Fibroblast of lung (primary cell): ENCODE data around the gene HDAC4. TPM values are rescaled to one million over a fixed set of nuclear protein-coding genes. Genes with fewer than 3 reads are reported as not detected.

ENCODE experiments used
- DNase-seq, 2 donors: peaks; one replicate each; pipeline versions ENCODE4 v3.0.0 to v3.0.0-alpha.2; 2010; ENCODE audit warnings: low read depth in 2 of 2
- H2AFZ ChIP-seq: 2 replicates; pipeline ENCODE4 v1.5.1; 2012; ENCODE audit warnings: low read length, control low read depth, inconsistent platforms
- H3K27ac ChIP-seq: 2 replicates; pipeline ENCODE4 v1.5.1; 2011; ENCODE audit warnings: low read length, control low read depth; ENCODE audit not compliant: insufficient read depth
- H3K27me3 ChIP-seq: 2 replicates; pipeline ENCODE4 v1.5.1; 2011; ENCODE audit warnings: mild to moderate bottlenecking, low read length; ENCODE audit not compliant: control insufficient read depth, insufficient read depth
- H3K36me3 ChIP-seq: 2 replicates; pipeline ENCODE4 v1.5.1; 2011; ENCODE audit warnings: low read length; ENCODE audit not compliant: control insufficient read depth, insufficient read depth
- H3K4me1 ChIP-seq: 2 replicates; pipeline ENCODE4 v1.5.1; 2011; ENCODE audit warnings: low read length; ENCODE audit not compliant: control insufficient read depth, insufficient read depth; ENCODE audit errors: extremely low read depth
- H3K4me2 ChIP-seq: 2 replicates; pipeline ENCODE4 v1.5.1; 2011; ENCODE audit warnings: low read length, control low read depth; ENCODE audit not compliant: insufficient read depth; ENCODE audit errors: extremely low read depth
- H3K4me3 ChIP-seq, 4 experiments: fragments of 200-600 bp in 1 of 4; sonication (generic) in 1 of 4; replicated peaks in 1 of 4; 2 replicates each; pipeline ENCODE4 v1.5.1; 2011 to 2016; ENCODE audit warnings: low read length in 4 of 4, low read depth in 3 of 4, mild to moderate bottlenecking in 3 of 4, control low read depth in 2 of 4, inconsistent platforms in 1 of 4, mixed read lengths in 1 of 4; ENCODE audit not compliant: insufficient read depth in 1 of 4; ENCODE audit errors: control extremely low read depth in 1 of 4
- H3K79me2 ChIP-seq: 2 replicates; pipeline ENCODE4 v1.5.1; 2012; ENCODE audit warnings: mild to moderate bottlenecking, low read length, inconsistent platforms; ENCODE audit not compliant: control insufficient read depth, insufficient read depth
- H3K9ac ChIP-seq: 2 replicates; pipeline ENCODE4 v1.5.1; 2011; ENCODE audit warnings: mild to moderate bottlenecking, low read length, control low read depth; ENCODE audit not compliant: insufficient read depth
- H3K9me3 ChIP-seq: 2 replicates; pipeline ENCODE4 v1.5.1; 2012; ENCODE audit warnings: low read depth, low read length; ENCODE audit not compliant: control insufficient read depth, insufficient read depth
- H4K20me1 ChIP-seq: 2 replicates; pipeline ENCODE4 v1.5.1; 2011; ENCODE audit warnings: low read length; ENCODE audit not compliant: control insufficient read depth, insufficient read depth; ENCODE audit errors: extremely low read depth
- CTCF ChIP-seq, 2 donors: IDR thresholded peaks in 1 of 2; conservative IDR thresholded peaks in 1 of 2; 1 replicate in 1 of 2; 2 replicates in 1 of 2; pipeline ENCODE4 v1.5.1; 2011 to 2012; ENCODE audit warnings: low read length in 2 of 2, control low read depth in 1 of 2, inconsistent platforms in 1 of 2, low read depth in 1 of 2, mild to moderate bottlenecking in 1 of 2
- EZH2 ChIP-seq: IDR thresholded peaks from 2 replicates; pipeline ENCODE4 v1.5.1; 2012; ENCODE audit warnings: low read length, control low read depth, mild to moderate bottlenecking; ENCODE audit errors: missing control alignments
- polyA plus RNA-seq, 2 donors: library from polyadenylated mRNA; depleted of rRNA in 1 of 2; stranded (reverse) in 1 of 2; unstranded in 1 of 2; fragments of >200 nt; gene quantifications; 2 replicates each; pipeline ENCODE4 v1.2.1, GENCODE V29; 2011 to 2012; ENCODE audit warnings: missing spikeins in 1 of 2
- total RNA-seq: library from RNA; depleted of rRNA; stranded (reverse); fragments of >200 nt; gene quantifications from 2 replicates; pipeline ENCODE4 v1.2.1, GENCODE V29; 2014

The HDAC4 gene
- total and polyA plus RNA-seq, 2 donors (not counting 1 experiment from before 2014, with no cell fraction given) = 7.4 to 19.8 TPM

- Histone ChIP-seq H3K36me3 (no peaks in the 10 kb centered on the region), H3K79me2 (peaks cover 9% of the 10 kb centered on the region), H3K9me3 (no peaks in the 10 kb centered on the region), H2AFZ (no peak overlapping the region), H4K20me1 (no peaks in the 10 kb centered on the region), H3K27me3 (no peaks in the 10 kb centered on the region), H3K4me1 (peaks cover 4% of the 10 kb centered on the region), H3K27ac (no peak overlapping the region), H3K4me3 (no peak overlapping the region), H3K9ac (no peak overlapping the region), H3K4me2 (no peak overlapping the region)
- no peak for TF ChIP-seq CTCF (conservative IDR thresholded peaks at IDR 0.05 in 1 of 2, IDR thresholded peaks at IDR 0.05 in 1 of 2; ENCODE audit: low read depth in 1 of 2, low read length in 2 of 2)
- TF ChIP-seq EZH2 = no peak
- DNase-seq = no peak
These were observed 12.3 kb downstream of the HDAC4 start for GRCh38 chr2:239388236-239389151.

- H4K20me1 ChIP-seq = no peaks in the 10 kb centered on the region
- H3K27me3 ChIP-seq = no peaks in the 10 kb centered on the region
- H3K4me2 ChIP-seq = no peak overlapping the region
- H2AFZ ChIP-seq = no peak overlapping the region
- no peaks in the 10 kb centered on the region for H3K4me1 ChIP-seq
- no peak overlapping the region for H3K4me3 ChIP-seq
- no peak overlapping the region for H3K9ac ChIP-seq
- DNase-seq = no peak
- H3K9me3 ChIP-seq = no peaks in the 10 kb centered on the region
- H3K36me3 ChIP-seq = no peaks in the 10 kb centered on the region
- peaks cover 5% of the 10 kb centered on the region for H3K79me2 ChIP-seq
- no peak overlapping the region for H3K27ac ChIP-seq
- TF ChIP-seq EZH2 (no peak), CTCF (conservative IDR thresholded peaks at IDR 0.05 in 1 of 2, IDR thresholded peaks at IDR 0.05 in 1 of 2; ENCODE audit: low read depth in 1 of 2, low read length in 2 of 2) (no peak)
These were observed 13.0 kb downstream of the HDAC4 start for GRCh38 chr2:239387811-239388210.

- Histone ChIP-seq H3K27me3 (no peaks in the 10 kb centered on the region), H4K20me1 (no peaks in the 10 kb centered on the region), H3K27ac (no peak overlapping the region), H3K9ac (no peak overlapping the region), H3K4me3 (no peak overlapping the region), H2AFZ (no peak overlapping the region), H3K36me3 (no peaks in the 10 kb centered on the region), H3K9me3 (no peaks in the 10 kb centered on the region), H3K4me2 (no peak overlapping the region), H3K79me2 (no peaks in the 10 kb centered on the region), H3K4me1 (no peaks in the 10 kb centered on the region)
- TF ChIP-seq CTCF (conservative IDR thresholded peaks at IDR 0.05 in 1 of 2, IDR thresholded peaks at IDR 0.05 in 1 of 2; ENCODE audit: low read depth in 1 of 2, low read length in 2 of 2) (no peak), EZH2 (no peak)
- DNase-seq = no peak
These were observed 13.9 kb downstream of the HDAC4 start for GRCh38 chr2:239386872-239387445.
